GM21825 (cell line): ENCODE measurements around the gene PSG3.
"Not testable (repeated sequence)": the region's sequence is repeated elsewhere in the genome, so short reads cannot be mapped to it uniquely, and the experiment has no call there.

Experiments
- ATAC-seq: cut with Tn5 transposase; IDR thresholded peaks from one replicate; pipeline ENCODE4 v1.9.1; 2021; ENCODE audit warnings: mild to moderate bottlenecking, moderate library complexity; ENCODE audit not compliant: unreplicated experiment

Gene PSG3

GRCh38 chr19:42695811-42696503, 44.3 kb downstream of the PSG3 start:
- ATAC-seq, result no peak

GRCh38 chr19:42693760-42694350, 46.4 kb downstream of the PSG3 start:
- ATAC-seq, result no peak

- ATAC-seq, result no peak
Measured at GRCh38 chr19:42683917-42684513, 56.3 kb downstream of the PSG3 start.

GRCh38 chr19:42676326-42676725, 64.0 kb downstream of the PSG3 start:
- not testable (repeated sequence) for ATAC-seq

GRCh38 chr19:42674549-42674948, 65.7 kb downstream of the PSG3 start:
- ATAC-seq, result not testable (repeated sequence)
